HG03095 (cell line): Measurements from ENCODE around the gene GCK.

Experiments used
- ATAC-seq: cut with Tn5 transposase; IDR thresholded peaks from one replicate; pipeline ENCODE4 v1.9.1; 2021; ENCODE audit warnings: moderate library complexity; ENCODE audit not compliant: unreplicated experiment

Gene GCK

GRCh38 chr7:44223362-44224079 lies 34.3 kb upstream of the GCK start:
- no peak for ATAC-seq

- no peak for ATAC-seq
Observed at GRCh38 chr7:44222776-44223261, 33.6 kb upstream of the GCK start.

- ATAC-seq, result no peak
Observed at GRCh38 chr7:44222074-44222473, 32.8 kb upstream of the GCK start.

GRCh38 chr7:44221231-44221791 lies 32.1 kb upstream of the GCK start:
- no peak for ATAC-seq

- ATAC-seq, result no peak
Observed at GRCh38 chr7:44220358-44221112, 31.3 kb upstream of the GCK start.

GRCh38 chr7:44220046-44220357 lies 30.8 kb upstream of the GCK start:
- ATAC-seq, result no peak

- ATAC-seq, result no peak
Observed at GRCh38 chr7:44219371-44220045, 30.3 kb upstream of the GCK start.

GRCh38 chr7:44218418-44219201 lies 29.4 kb upstream of the GCK start:
- ATAC-seq, result no peak

- ATAC-seq, result no peak
Observed at GRCh38 chr7:44217852-44218402, 28.7 kb upstream of the GCK start.

GRCh38 chr7:44217223-44217714 lies 28.0 kb upstream of the GCK start:
- no peak for ATAC-seq

- ATAC-seq, result no peak
Observed at GRCh38 chr7:44216521-44217222, 27.4 kb upstream of the GCK start.

- ATAC-seq, result no peak
Observed at GRCh38 chr7:44216019-44216418, 26.8 kb upstream of the GCK start.

- no peak for ATAC-seq
Observed at GRCh38 chr7:44215531-44215930, 26.3 kb upstream of the GCK start.

GRCh38 chr7:44213877-44214388 lies 24.7 kb upstream of the GCK start:
- ATAC-seq, result no peak

GRCh38 chr7:44213206-44213876 lies 24.1 kb upstream of the GCK start:
- no peak for ATAC-seq

GRCh38 chr7:44212581-44213184 lies 23.4 kb upstream of the GCK start:
- no peak for ATAC-seq

GRCh38 chr7:44212018-44212417 lies 22.8 kb upstream of the GCK start:
- no peak for ATAC-seq

- no peak for ATAC-seq
Observed at GRCh38 chr7:44211126-44211675, 22.0 kb upstream of the GCK start.
